ENCODE results near the gene CDX2. TPM values are rescaled to one million over a fixed set of nuclear protein-coding genes. Genes with fewer than 3 reads are reported as not detected.

CDX2 gene
- total and polyA plus RNA-seq, 10 of the 15 experiments (the other 5 are each of a cell fraction or from before 2014, with no cell fraction given), result 0.15 TPM; not detected in 9

DNA sequence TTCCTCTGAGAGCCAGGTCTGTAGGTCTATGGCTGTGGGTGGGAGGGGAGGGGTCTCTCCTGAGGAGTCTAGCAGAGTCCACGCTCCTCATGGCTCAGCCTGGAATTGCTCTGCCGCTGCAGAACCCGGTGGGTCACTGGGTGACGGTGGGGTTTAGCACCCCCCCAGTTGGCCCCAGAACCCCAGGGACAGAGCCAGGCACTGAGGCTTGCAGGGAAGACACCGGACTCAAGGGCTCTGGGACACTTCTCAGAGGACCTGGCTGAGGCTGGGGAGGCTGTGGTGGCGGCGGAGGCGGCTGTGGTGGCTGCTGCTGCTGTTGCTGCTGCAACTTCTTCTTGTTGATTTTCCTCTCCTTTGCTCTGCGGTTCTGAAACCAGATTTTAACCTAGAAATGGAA, 6.1 kb downstream of the CDX2 start:
- TF ChIP-seq NFYB (IDR thresholded peaks at IDR 0.05; ENCODE audit: insufficient read depth, low read depth, low read length), result no peak
- intact Hi-C loops (cut with micrococcal nuclease; ENCODE audit: unreplicated experiment) (loop anchor here (5.0 kb wide), 1 partner anchor 591 kb away; no protein-coding TSS in a partner anchor), in situ Hi-C loops (cut with MboI) (no loop called here)
- Histone ChIP-seq H3K27ac (ENCODE audit: control insufficient read depth, insufficient read depth) (no peak overlapping the region), H3K9ac (ENCODE audit: control insufficient read depth, insufficient read depth, low read length) (no peak overlapping the region), H3K79me2 (ENCODE audit: control insufficient read depth, insufficient read depth, low read length) (no peaks in the 10 kb centered on the region), H3K36me3 (ENCODE audit: control insufficient read depth in 2 of 2, insufficient read depth in 2 of 2, low read length in 1 of 2) (no peaks in the 10 kb centered on the region), H3K4me3 (no peak overlapping the region), H3K4me2 (ENCODE audit: control insufficient read depth, insufficient read depth) (no peak overlapping the region), H3K4me1 (ENCODE audit: control insufficient read depth, insufficient read depth, low read length) (no peaks in the 10 kb centered on the region), H3K27me3 (replicated peaks in 1 of 2; ENCODE audit: control insufficient read depth in 2 of 2, insufficient read depth in 2 of 2, low read length in 1 of 2) (peaks cover 13 to 15% of the 10 kb centered on the region in 2 experiments), H3K9me3 (replicated peaks; ENCODE audit: control insufficient read depth, insufficient read depth, low read length) (no peaks in the 10 kb centered on the region), H4K20me1 (ENCODE audit: control insufficient read depth, insufficient read depth) (no peaks in the 10 kb centered on the region), H2AFZ (ENCODE audit: control insufficient read depth, low read depth, low read length) (no peak overlapping the region)
- ChIA-PET CTCF (interaction anchor here (0.5 to 14.0 kb wide), 5 partner anchors 9 to 601 kb away, joined by 3 to 360 read pairs (median 6); no protein-coding TSS in a partner anchor), RAD21 (ENCODE audit: unreplicated experiment) (no interaction called here), POLR2A (interaction anchor here (0.7 kb wide), 1 partner anchor 1181 kb away, joined by 3 read pairs; no protein-coding TSS in a partner anchor), SMC1A (ENCODE audit: uncharacterized antibody, unreplicated experiment) (no interaction called here)
- no TSS peak for BruUV-seq (replicated peaks)
- no peak for ATAC-seq
- no peak for FAIRE-seq
- DNase-seq (ENCODE audit: low read depth, low spot score), result no peak
- 36% methylated on average over 9 of the region's 9 CpGs for WGBS (ENCODE audit: insufficient coverage, insufficient replicate concordance, low lambda C conversion rate, missing lambda C conversion rate)

GRCh38 chr13:27962128-27962841, 6.8 kb downstream of the CDX2 start:
- CTCF ChIA-PET, result interaction anchor here (0.5 to 14.0 kb wide), 7 partner anchors 9 to 692 kb away, joined by 3 to 360 read pairs (median 5); partner anchors contain the start of gene RASL11A
- Histone ChIP-seq H3K27ac (ENCODE audit: control insufficient read depth, insufficient read depth) (no peak overlapping the region), H3K9me3 (replicated peaks; ENCODE audit: control insufficient read depth, insufficient read depth, low read length) (no peaks in the 10 kb centered on the region), H3K4me3 (no peak overlapping the region), H3K27me3 (replicated peaks in 1 of 2; ENCODE audit: control insufficient read depth in 2 of 2, insufficient read depth in 2 of 2, low read length in 1 of 2) (peaks cover 8% of the 10 kb centered on the region in 2 experiments), H3K4me2 (ENCODE audit: control insufficient read depth, insufficient read depth) (no peak overlapping the region), H4K20me1 (ENCODE audit: control insufficient read depth, insufficient read depth) (no peaks in the 10 kb centered on the region), H3K9ac (ENCODE audit: control insufficient read depth, insufficient read depth, low read length) (no peak overlapping the region), H3K36me3 (ENCODE audit: control insufficient read depth in 2 of 2, insufficient read depth in 2 of 2, low read length in 1 of 2) (no peaks in the 10 kb centered on the region), H3K79me2 (ENCODE audit: control insufficient read depth, insufficient read depth, low read length) (no peaks in the 10 kb centered on the region), H2AFZ (ENCODE audit: control insufficient read depth, low read depth, low read length) (no peak overlapping the region), H3K4me1 (ENCODE audit: control insufficient read depth, insufficient read depth, low read length) (no peaks in the 10 kb centered on the region)
- BruUV-seq (replicated peaks), result no TSS peak
- no peak for TF ChIP-seq NFYA (IDR thresholded peaks at IDR 0.05; ENCODE audit: borderline replicate concordance, low read depth, low read length)
- TF ChIP-seq ATF7 (IDR thresholded peaks at IDR 0.05; ENCODE audit: low read depth), result no peak
- in situ Hi-C loops (cut with MboI) (no loop called here), intact Hi-C loops (cut with micrococcal nuclease; ENCODE audit: unreplicated experiment) (loop anchor here (5.0 kb wide), 1 partner anchor 590 kb away; no protein-coding TSS in a partner anchor)
- WGBS (ENCODE audit: insufficient coverage, insufficient replicate concordance, low lambda C conversion rate, missing lambda C conversion rate), result 40% methylated on average over 6 of the region's 6 CpGs
- FAIRE-seq (no peak), ATAC-seq (no peak), DNase-seq (ENCODE audit: low read depth, low spot score) (no peak)
- RAD21 ChIA-PET (ENCODE audit: unreplicated experiment), result interaction anchor here (0.7 to 2.3 kb wide), 4 partner anchors 9 to 610 kb away, joined by 4 to 12 read pairs (median 6); no protein-coding TSS in a partner anchor
- SMC1A ChIA-PET (ENCODE audit: uncharacterized antibody, unreplicated experiment), result interaction anchor here (1.3 to 2.8 kb wide), 3 partner anchors 22 to 135 kb away, joined by 4 to 11 read pairs (median 5); no protein-coding TSS in a partner anchor
- POLR2A ChIA-PET, result no interaction called here

Measured in GM12878 (cell line).